ENCODE data around the gene ARHGAP15.

DNA sequence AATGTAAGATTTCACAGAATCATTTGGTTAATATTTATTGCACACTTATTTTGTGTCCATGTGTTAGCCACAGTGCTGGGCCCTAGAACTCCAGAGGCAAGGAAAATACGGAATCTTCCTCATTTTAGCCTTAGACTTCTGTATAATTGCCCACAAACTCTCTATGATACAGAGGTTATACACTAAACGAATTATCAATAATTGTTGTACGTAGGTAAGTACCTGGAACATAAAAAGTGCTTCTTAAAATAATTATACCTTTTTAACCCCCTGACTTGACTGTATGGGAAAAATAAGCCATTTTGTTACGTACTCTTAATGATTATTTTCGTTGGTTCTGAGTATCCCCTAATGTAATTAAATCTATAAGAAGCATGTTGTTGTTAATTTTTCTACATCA, 119.4 kb downstream of the ARHGAP15 start:
- TF ChIP-seq, protein P1, sequence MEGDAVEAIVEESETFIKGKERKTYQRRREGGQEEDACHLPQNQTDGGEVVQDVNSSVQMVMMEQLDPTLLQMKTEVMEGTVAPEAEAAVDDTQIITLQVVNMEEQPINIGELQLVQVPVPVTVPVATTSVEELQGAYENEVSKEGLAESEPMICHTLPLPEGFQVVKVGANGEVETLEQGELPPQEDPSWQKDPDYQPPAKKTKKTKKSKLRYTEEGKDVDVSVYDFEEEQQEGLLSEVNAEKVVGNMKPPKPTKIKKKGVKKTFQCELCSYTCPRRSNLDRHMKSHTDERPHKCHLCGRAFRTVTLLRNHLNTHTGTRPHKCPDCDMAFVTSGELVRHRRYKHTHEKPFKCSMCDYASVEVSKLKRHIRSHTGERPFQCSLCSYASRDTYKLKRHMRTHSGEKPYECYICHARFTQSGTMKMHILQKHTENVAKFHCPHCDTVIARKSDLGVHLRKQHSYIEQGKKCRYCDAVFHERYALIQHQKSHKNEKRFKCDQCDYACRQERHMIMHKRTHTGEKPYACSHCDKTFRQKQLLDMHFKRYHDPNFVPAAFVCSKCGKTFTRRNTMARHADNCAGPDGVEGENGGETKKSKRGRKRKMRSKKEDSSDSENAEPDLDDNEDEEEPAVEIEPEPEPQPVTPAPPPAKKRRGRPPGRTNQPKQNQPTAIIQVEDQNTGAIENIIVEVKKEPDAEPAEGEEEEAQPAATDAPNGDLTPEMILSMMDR (IDR thresholded peaks at IDR 0.05) = no peak
- no peak for TF ChIP-seq ZFX (IDR thresholded peaks at IDR 0.05; ENCODE audit: borderline replicate concordance)

Measured in 22Rv1 (cell line).